ENCODE measurements around the gene RAVER1. TPM values are rescaled to one million over a fixed set of nuclear protein-coding genes. Genes with fewer than 3 reads are reported as not detected.

RAVER1 gene
- total and polyA plus RNA-seq, 10 of the 15 experiments (the other 5 are each of a cell fraction or from before 2014, with no cell fraction given) = 0.03 to 87.0 (median 12.1) TPM

DNA sequence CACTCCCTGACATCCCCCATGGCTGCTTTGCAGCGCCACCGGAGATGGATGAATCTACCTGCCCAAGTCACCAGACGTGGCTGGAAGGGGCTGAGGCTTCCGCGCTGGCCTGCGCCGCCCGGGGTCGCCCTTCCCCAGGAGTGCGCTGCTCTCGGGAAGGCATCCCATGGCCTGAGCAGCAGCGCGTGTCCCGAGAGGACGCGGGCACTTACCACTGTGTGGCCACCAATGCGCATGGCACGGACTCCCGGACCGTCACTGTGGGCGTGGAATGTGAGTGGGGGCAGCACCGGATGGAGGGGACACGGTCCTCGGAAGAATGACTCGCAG lies 39.0 kb downstream of the RAVER1 start:
- BruUV-seq (replicated peaks) = no TSS peak
- ChIA-PET SMC1A (ENCODE audit: uncharacterized antibody, unreplicated experiment) (interaction anchor here (1.2 kb wide), 1 partner anchor 20 kb away, joined by 3 read pairs; no protein-coding TSS in a partner anchor), CTCF (no interaction called here), RAD21 (ENCODE audit: unreplicated experiment) (no interaction called here), POLR2A (no interaction called here)
- TF ChIP-seq ZBTB40 (IDR thresholded peaks at IDR 0.05; ENCODE audit: borderline replicate concordance) (no peak), IRF4 (IDR thresholded peaks at IDR 0.05; ENCODE audit: low read depth, low read length) (no peak), SUZ12 (IDR thresholded peaks at IDR 0.05; ENCODE audit: unreplicated experiment) (no peak), E2F4 (IDR thresholded peaks at IDR 0.05; ENCODE audit: low read depth, low read length) (no peak), NR2C2 (IDR thresholded peaks at IDR 0.05; ENCODE audit: borderline replicate concordance, control insufficient read depth, insufficient read length, low read depth) (no peak), NFXL1 (IDR thresholded peaks at IDR 0.05; ENCODE audit: borderline replicate concordance) (no peak), SMAD5 (IDR thresholded peaks at IDR 0.05; ENCODE audit: low read depth) (no peak), JUND (IDR thresholded peaks at IDR 0.05; ENCODE audit: low read depth, low read length) (no peak), YY1 (IDR thresholded peaks at IDR 0.05; ENCODE audit: low read depth, low read length) (no peak), MEF2A (IDR thresholded peaks at IDR 0.05; ENCODE audit: insufficient read depth, low read depth, low read length) (no peak), CHD2 (IDR thresholded peaks at IDR 0.05; ENCODE audit: borderline replicate concordance, low read depth, low read length) (no peak), CBX5 (IDR thresholded peaks at IDR 0.05; ENCODE audit: low read depth) (no peak), BCLAF1 (IDR thresholded peaks at IDR 0.05) (no peak), TARDBP (IDR thresholded peaks at IDR 0.05; ENCODE audit: borderline replicate concordance) (no peak), SIN3A (IDR thresholded peaks at IDR 0.05; ENCODE audit: low read depth, low read length) (no peak)
- H3K27ac ChIP-seq (ENCODE audit: control insufficient read depth, insufficient read depth) = no peak overlapping the region
- peaks cover 34% of the 10 kb centered on the region for H3K4me1 ChIP-seq (ENCODE audit: control insufficient read depth, insufficient read depth, low read length)
- no peaks in the 10 kb centered on the region; the same call in 2 of the 3 replicates for H3K9me3 ChIP-seq (replicated peaks; ENCODE audit: control insufficient read depth, insufficient read depth, low read length)
- intact Hi-C loops (cut with micrococcal nuclease; ENCODE audit: unreplicated experiment) (no loop called here), in situ Hi-C loops (cut with MboI) (no loop called here)
- no peaks in the 10 kb centered on the region for H3K79me2 ChIP-seq (ENCODE audit: control insufficient read depth, insufficient read depth, low read length)
- H3K4me2 ChIP-seq (ENCODE audit: control insufficient read depth, insufficient read depth) = no peak overlapping the region
- 35% methylated on average over 25 of the region's 25 CpGs for WGBS (ENCODE audit: insufficient coverage, insufficient replicate concordance, low lambda C conversion rate, missing lambda C conversion rate)
- H3K4me3 ChIP-seq = no peak overlapping the region
- no peaks in the 10 kb centered on the region; a peak in 1 of 4 replicates for H3K36me3 ChIP-seq (ENCODE audit: control insufficient read depth in 2 of 2, insufficient read depth in 2 of 2, low read length in 1 of 2)
- no peak overlapping the region for H3K9ac ChIP-seq (ENCODE audit: control insufficient read depth, insufficient read depth, low read length)
- no peaks in the 10 kb centered on the region for H4K20me1 ChIP-seq (ENCODE audit: control insufficient read depth, insufficient read depth)
- FAIRE-seq (no peak), DNase-seq (ENCODE audit: low read depth, low spot score) (no peak), ATAC-seq (no peak)
- H2AFZ ChIP-seq (ENCODE audit: control insufficient read depth, low read depth, low read length) = no peak overlapping the region
- peaks cover 3 to 16% of the 10 kb centered on the region in 2 experiments for H3K27me3 ChIP-seq (replicated peaks in 1 of 2; ENCODE audit: control insufficient read depth in 2 of 2, insufficient read depth in 2 of 2, low read length in 1 of 2)

Measured in GM12878 (cell line).